HG03196 (cell line): ENCODE measurements around the gene ACTL8.

ENCODE experiments used
- ATAC-seq: cut with Tn5 transposase; IDR thresholded peaks from one replicate; pipeline ENCODE4 v1.9.1; 2021; ENCODE audit not compliant: unreplicated experiment

ACTL8 gene

DNA sequence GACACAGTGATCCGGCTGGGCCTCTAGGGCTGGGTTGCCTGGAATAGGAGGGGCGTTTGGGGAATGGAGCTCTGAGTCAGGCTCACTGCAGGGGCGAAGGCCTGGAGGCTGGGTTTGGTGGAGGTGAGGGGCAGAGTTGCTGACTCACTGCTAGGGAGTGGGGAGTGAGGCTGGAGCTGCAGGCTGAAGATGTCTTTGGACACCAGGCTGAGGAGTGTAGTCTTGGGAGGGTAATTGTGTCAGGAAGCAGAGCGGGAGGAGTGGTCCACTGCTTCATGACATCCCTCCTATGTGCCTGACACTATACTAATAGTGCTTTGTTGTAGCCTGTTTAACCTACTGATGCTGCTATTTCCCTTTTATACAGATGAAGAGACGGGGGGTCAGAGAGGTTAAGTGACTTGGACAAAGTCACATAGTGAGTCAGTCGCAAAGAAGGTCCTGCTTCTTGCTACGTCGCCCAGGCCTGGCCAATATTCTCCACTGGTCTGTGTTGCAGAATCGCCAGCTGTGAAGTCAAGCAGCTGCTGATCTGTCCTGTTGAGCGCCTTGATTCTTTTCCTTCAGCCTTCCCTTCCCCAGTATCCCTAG lies 13.6 kb downstream of the ACTL8 start:
- no peak for ATAC-seq

DNA sequence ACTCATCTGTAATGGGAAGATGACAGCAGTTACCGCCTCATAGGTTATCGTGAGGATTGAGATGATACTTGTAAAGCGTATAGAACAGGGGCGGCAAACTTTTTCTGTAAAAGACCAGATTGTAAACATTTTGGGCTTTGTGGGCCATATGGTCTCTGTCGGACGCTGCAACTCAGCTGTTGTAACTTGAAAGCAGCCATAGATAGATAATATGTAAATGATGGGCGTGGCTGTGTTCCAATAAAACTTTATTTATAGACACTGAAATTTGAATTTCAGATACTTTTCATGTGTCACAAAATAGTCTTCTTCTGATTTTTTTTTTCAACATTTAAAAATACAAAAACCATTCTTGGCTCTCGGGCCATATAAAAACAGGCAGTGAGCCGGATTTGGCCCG lies 15.8 kb downstream of the ACTL8 start:
- ATAC-seq: no peak

DNA sequence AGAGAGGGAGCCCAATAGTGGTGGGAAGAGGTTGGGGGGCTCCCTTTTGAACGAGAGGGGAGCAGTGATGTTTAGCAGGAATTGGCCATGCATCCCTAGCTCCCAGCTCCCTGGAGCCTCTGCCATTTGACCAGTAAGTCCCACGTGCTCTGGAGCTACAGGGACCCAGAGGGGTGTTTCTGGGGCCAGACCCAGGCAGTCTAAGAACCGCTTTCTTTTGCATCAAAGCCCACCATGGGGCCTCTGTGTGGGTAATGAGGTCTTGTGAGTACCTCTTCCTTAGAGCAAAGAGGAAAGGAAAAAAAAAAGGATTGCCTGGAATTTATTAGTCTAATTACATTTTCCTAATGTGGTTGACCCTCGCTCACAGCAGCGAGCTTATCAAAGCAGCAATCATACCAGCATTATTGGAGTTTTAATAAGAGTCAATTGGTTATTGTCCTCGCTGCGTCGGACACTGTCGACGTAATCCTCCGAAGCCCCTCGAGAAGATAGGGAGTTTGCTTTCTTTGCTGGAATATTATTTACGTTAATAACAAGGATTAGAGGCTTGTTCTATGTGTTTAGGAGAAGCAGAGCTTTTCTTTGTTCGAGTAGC lies 17.6 kb downstream of the ACTL8 start:
- ATAC-seq: no peak

DNA sequence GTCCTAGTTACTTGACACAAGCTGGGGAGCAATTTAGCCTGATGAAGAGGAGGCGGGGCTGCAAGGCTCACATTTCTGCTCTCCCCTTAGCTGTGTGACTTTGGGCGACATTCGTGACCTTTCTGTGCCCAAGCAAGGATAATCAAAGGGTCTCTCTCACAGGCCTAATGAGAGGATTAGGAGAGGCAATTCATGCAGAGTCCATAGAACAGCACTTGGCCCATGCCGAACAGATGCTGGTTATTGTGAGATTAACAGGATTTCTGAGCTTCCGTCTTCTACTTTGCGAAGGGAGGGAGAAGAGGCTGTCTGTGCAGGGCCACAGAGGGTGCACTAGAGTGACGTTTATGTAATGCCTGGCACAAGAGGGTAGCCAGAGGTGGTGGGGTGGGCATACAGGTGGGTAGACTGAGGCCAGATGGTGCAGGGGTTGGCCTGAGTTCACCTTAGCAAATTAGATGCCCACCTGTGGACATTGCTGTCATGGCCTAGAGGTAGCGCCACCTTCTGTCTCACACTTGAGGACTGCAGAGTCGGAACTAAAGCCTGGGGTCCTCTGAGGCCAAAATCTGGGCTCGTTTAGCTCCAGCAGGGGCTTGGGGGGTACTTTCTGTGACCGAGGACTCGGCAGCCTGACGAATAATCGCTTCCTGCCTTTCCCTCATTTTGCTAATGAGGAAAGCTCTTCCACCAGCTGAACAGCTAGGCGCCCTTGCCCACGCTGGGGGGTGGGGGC lies 18.6 kb downstream of the ACTL8 start:
- ATAC-seq: no peak

DNA sequence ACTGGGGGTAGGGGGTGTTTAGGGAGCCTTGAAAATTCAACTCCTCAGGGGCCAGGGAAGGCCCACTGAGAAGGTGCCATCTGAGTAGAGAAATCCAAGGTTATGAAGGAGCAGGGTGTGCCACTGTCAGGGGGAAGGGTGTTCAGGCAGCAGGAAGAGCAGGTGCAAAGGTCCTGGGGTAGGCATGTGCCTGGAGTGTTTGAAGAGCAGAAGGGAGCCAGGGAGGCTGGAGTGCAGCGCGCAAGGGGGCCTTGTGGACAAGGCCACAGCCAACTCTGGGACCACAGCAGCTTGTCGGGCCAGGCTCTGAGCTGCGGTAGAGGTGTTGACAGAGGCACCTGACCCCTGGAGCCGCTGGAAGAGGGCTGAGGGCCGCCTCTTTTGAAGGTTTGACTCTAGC lies 19.3 kb downstream of the ACTL8 start:
- no peak for ATAC-seq

DNA sequence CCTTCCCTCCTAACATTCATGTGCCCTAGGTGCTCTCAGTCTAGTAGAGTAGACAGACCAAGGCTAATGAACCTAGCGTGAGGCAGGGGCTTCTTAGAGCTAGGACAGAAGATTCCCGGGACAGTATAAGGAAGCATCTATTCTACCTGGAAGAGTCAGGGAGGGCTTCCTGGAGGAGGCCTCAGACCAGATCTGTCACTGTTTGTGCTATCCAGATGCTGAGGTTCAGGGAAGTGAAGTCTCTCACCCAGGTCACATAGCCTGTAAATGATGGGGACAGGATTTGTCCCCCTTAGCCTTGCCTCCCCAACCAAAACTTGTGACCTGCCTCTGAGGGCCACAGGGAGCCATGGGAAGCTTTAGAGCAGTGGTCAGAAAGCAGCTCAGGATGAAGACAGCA lies 20.7 kb downstream of the ACTL8 start:
- ATAC-seq: no peak

DNA sequence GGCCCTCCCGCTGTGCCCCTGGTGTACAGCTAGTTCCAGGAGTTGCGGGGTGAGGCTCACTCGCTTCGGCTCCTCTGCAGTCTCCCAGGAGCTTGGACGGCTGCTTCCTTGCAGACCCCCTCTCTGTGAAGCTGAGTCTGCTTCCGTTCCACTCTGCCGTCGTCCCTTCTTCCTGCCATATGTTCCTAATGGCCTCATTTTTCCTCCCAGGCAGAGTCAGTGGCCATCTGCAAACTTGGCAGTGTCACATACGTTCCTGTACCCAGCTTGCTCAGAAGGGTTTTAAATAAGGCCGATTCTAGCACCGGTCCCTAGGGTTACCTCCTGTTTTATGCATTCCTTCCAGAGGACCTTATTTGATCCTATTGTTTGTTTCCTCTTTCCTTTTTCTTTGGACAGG lies 21.3 kb downstream of the ACTL8 start:
- no peak for ATAC-seq

DNA sequence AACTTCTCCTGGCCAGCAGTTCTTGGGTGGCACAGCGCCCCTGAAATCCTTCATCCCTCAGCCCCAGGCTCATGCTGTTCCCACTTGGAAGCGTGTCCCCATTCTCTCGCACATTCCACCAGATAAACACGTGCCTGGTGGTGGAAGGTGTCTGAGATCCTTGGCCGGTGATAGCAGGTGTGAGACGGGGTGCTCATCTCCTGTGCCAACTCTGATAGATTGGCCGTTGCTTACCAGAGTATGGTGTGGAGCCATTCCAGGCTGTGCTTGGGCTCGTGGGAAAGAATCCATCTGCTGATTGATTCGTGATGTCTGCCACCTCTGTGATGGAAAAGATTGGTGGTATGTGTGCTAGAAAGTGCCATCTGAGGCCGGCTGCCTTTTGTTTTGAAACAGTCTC lies 22.2 kb downstream of the ACTL8 start:
- ATAC-seq: no peak

DNA sequence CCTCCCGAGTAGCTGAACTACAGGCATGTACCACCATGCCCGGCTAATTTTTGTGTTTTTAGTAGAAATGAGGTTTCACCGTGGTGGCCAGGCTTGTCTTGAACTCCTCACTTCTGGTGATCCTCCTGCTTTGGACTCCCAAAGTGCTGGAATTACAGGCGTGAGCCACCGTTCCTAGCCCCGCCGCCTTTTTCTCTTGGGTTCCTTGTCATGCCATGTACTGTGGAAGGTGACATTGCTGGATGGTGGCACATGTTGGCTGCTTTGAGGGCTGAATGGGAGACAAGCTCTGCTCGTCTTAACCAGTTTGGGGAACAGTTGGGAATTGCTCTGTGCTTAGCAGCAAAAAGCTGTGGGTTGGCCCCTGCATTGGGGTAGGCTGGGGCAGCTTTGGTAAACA lies 22.7 kb downstream of the ACTL8 start:
- no peak for ATAC-seq

DNA sequence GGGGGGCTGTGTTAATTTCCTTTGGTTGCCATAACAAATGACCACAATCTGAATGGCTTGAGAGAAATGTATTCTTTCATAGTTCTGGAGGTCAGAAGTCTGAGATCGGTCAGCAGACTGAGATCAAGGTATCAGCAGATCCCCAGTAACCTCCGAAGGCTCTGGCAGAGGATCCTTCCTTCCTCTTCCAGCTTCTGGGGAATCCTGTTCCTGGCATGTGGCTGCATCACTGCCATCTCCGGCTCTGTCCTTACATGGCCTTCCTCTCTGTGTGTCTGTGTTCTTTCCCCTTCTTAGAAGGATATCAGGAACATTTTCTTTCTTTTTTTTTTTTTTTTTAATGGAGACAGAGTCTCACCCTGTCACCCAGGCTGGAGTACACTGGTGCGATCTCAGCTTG lies 25.8 kb downstream of the ACTL8 start:
- no peak for ATAC-seq

DNA sequence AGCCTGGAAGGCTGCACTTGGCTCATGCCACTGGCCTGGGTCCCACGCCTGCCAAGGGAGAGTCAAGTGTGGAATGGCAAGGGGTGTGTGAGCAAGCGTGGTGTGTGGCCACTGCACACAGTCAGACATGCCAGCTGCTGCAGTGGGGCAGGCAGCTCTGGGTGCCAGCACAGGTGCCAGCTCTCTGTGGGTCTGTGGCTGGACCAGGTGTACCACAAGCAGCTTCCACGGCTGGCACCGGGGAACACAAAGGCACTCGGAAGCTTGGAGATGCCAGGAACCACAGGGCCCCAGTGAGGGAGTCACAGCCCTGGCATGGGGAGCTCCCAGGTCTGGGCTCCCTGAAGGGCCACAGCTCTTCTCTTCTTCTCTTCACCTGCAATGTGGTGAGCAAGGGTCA lies 34.8 kb downstream of the ACTL8 start:
- ATAC-seq: no peak

DNA sequence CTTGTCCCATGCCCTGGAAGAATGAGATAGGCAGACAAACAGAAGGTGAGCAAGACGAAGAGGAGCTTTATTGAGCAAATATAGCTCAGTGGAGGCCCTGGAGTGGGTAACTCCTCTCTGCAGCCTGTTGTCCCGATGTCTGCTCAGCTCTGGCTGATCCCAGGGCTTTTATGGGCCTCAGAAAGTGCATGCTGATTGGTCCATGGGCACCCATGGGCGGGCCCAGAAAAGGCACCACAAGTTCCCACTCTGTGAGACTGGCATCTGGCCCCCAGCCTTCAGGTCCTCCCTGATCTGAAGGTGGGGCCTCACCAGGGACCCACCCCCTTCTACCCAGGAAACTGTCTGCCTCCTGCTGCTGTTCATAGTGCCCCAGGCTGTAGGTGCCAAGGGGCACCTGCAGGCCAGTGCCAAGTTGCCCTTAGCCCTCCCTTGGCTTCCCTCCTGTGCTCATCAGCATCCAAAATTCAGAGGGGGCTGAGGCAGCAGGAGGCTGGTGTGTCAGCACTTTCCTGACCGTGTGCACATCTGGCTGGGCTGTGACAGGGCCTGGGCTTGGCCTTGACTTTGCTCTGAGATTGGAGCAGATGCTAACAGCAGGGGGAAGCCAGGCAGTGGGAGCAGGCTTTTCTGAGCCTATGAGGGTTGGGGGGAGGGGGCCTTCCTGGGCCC lies 35.4 kb downstream of the ACTL8 start:
- ATAC-seq: no peak

DNA sequence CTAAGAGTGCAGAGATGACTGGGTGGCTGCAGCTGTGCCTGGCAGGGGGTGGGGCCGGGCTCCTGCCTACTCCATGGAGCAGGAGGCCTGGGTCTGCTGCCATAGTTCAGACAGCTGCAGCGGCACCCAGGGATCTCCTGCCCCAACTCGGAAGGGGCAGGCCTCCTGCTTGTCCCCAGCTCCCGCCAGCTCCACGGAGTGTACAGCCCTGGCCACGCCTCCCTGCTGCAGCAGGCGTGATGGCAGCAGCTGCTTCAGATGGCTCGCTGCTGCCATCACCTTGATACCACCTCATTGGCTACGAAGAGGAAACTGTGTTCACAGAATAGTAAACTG lies 35.9 kb downstream of the ACTL8 start:
- no peak for ATAC-seq

DNA sequence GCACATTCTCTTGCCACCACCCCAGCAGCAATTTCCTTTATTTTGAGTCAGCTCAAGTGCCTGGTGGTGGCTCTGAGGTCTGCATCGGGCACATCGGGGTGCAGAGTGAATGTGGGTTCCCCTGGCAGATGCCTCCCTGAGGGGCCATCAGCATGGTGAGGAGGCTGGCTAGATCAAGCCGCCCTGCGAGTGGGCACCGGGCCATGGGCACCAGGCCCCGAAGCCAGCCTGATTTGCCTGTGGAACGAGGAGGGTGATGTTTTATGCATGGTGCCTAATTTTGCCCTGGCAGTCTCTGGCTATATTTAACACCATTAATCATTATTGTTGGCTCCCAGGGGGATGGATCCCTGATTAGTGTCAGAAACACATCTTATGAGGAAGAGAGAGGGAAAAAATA lies 36.3 kb downstream of the ACTL8 start:
- no peak for ATAC-seq

DNA sequence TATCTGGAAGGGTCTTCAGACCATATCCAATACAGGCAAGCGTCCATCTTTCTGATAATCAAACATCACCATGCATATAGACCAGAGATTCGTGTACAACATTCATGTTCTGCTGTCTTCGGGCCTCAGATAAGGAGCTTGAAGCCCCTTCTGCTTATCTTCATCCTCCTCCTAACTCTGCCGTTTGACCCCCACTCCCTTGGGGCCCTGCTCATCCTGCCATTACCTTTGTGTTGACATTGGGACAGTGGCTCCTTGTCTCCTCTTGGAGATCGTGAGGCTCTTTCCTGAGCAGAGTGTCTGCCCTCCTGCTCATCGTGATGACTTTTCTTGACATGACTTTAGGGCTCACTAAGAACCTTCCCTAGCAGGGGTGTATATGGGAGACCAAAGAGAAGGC lies 37.3 kb downstream of the ACTL8 start:
- no peak for ATAC-seq

DNA sequence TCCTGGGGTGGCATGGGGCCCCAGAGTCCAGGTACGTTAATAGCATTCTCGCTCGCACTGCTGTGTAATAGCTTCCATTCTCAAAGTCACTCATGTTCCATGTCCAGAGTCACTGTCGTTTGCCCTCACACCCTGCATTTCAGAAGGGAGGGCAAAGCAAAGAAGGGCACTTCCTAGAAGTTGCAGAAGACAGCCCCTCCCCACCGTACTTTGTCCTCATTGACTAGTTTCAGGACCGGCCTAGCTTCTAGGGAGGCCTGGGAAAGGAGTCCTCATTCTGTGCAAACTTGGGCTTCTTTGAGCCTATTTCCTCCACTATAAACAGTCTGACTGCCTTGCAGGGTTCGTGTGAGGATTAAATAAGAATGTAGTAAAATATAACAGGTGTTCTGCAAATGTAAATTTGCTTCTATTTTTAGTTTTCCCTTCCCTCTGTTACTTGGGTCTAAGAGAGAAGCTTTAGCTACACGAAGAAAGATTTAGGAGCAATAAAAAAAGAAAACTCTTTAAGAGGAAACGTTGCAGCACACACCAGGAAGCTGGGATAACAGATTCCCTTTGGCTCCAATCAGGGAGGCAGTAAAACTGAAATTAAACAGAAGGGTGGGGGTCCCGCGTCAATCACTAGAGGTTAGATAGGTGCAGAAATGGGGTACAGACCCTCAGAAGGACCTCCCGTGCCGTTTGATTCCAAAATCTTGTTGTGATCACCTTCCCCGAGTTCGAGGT lies 40.1 kb downstream of the ACTL8 start:
- ATAC-seq: no peak

DNA sequence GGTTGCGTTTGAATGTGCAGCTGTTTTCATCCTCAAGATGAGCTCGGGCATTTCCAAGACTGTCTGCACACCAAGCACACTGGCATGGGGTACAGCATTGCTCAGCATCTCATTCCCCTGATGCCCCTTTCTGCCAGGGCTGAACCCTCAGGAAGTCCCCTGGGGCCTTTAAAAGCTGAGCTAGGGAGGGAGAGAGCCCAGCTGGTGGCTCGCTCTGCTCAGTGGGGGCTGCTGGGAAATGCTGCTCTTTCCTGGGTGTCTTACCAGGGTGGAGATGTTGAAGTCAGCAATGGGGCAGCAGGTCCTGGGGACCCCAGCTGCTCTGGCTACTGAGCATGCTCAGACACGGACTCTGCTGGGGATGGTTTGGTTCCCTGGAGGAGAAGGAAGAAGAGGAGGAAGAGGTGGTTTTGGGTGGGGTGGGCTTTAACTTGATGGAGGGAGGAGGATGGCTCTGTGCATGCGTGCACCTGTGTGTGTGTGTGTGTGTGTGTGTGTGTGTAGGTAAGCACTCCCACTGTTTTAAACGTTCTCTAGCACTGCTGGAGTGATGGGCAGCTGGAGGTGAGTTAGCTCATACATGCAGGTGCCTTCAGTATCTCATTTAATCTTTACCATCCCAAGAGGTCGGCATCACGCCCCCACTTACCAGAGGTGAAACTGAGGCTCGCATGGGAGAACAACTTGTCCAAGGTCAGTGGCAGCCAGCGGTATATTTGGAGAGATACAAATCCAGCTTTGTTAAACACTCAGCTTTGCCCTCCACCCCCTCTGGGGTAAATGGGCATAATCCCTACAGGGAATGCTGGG lies 40.9 kb downstream of the ACTL8 start:
- no peak for ATAC-seq

DNA sequence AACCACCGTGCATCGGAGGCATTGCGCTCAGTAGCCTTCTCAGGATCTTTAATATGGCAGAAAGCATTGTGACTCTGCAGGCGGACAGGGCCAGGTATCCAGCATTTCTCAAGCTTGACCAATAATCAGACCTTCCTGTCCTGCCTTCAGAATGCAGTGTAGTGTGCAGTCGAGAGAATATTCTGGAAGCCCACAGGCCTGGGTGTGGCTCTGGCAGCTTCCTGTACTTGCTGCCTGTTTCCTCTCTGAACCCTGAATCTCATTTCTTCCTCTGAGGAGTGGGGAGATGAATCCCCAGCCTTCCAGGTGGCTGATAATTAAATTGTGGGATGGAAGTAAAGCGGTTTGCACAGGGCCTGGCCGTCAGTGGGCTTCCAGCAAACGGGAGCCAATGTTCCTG lies 42.3 kb downstream of the ACTL8 start:
- ATAC-seq: no peak

DNA sequence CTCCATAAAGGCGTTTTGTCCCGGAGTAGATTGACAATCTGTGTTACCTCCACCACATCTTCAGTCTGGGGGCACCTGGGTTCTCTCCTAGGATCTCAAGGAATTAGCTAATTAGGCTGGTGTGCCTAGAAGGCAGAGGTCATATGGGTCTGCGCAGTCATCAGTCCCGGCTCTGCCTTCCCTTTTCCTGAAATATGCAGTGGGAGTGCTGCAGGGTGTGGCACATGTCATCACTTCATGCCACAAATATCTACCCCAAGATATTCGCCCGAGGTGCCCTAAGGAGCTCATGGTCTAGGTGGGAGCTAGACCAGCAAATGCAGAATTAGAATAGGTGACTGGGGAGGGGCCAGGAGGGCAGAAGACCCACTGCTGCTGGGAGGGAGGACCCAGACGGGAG lies 42.9 kb downstream of the ACTL8 start:
- no peak for ATAC-seq

DNA sequence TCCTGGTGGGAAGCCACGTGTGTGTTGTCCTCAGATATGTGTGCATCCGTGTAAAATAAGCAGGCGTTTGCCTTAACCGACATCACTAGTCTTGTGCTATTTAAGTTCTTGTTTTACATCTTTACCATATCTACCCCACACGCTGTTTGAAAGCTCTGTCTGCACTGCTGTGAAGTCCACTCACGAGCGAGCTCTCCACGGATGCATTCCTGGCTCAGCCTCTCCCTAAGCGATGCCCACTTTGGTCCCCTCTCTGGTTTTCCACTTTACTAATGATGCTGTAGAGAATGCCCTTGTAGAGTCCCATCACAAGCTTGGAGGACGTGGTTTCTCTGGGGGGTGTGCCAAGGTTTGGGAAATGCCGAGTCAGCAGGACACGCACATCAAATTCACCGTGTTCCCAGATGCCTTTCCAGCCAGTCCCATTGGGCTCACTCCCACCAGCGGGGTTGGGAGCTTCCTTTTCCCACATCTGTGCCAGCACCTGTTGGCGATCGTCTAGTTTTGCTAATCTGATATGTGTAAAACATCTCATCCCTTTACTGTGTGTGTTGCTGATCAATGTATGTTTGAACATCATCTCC lies 43.8 kb downstream of the ACTL8 start:
- no peak for ATAC-seq
